ENCODE measurements around the gene DNAJC17. TPM values are rescaled to one million over a fixed set of nuclear protein-coding genes. Genes with fewer than 3 reads are reported as not detected.
A peak's percentile ranks its signal among the peaks of the same experiment; 100 is the strongest.

Gene DNAJC17, protein sequence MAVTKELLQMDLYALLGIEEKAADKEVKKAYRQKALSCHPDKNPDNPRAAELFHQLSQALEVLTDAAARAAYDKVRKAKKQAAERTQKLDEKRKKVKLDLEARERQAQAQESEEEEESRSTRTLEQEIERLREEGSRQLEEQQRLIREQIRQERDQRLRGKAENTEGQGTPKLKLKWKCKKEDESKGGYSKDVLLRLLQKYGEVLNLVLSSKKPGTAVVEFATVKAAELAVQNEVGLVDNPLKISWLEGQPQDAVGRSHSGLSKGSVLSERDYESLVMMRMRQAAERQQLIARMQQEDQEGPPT
- total RNA-seq = 17.9 and 51.4 TPM in 2 replicates
- polyA plus RNA-seq (2012) = 27.7 TPM

DNA sequence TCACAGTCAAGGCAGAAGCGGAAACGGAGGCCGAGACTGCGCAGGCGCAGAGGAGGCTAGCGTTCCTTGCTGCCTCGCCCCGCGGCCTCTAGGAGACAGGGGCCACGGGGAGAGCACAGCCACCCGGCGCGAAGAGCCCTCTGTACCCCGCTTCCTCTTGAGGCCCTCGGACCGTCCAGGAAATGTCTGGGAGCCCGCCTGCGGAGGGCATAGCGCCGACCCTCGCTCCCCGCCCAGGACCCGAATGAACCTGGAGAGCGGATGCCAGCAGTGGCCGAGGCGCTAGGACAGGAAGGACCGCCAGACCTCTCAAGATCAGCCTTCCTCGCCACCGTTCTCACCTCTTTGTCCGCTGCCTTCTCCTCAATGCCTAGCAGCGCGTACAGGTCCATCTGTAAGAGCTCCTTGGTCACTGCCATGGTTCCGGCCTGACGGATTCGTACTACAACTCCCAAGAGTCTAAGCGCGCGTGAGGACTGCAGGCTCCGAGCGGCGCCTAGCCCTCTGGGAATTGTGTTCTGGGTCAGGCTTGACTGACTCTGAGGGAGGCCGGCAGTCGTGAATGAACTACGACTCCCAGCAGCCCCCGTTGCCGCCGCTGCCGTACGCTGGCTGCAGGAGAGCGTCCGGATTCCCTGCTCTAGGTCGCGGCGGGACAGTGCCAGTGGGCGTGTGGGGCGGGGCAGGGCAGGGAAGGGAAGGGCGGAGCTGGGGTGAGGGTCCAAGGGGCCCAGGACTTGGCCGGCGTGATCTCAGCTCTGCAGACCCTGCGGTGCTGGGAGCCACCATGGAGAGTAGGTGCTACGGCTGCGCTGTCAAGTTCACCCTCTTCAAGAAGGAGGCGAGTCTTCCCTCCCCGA lies at the start of gene DNAJC17, which contains the start of gene ZFYVE19:
Gene DNAJC17, minus strand, starts transcription at position 446 of the 860 bp plus-strand sequence. Its CDS starts 27 bp downstream, at position 419.
Gene ZFYVE19, plus strand, starts transcription at position 62 of the 860 bp plus-strand sequence. Its CDS starts 501 bp downstream, at position 563.
- peak; percentile 99 for DNase-seq (ENCODE audit: low read depth)

DNA sequence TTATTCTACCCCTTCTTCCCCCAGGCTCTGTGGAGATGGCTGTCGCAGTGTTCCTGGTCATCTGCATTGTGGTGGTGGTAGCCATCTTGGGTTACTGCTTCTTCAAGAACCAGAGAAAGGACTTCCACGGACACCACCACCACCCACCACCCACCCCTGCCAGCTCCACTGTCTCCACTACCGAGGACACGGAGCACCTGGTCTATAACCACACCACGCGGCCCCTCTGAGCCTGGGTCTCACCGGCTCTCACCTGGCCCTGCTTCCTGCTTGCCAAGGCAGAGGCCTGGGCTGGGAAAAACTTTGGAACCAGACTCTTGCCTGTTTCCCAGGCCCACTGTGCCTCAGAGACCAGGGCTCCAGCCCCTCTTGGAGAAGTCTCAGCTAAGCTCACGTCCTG lies 49.5 kb upstream of the DNAJC17 start:
- no peak for DNase-seq (ENCODE audit: low read depth)

DNA sequence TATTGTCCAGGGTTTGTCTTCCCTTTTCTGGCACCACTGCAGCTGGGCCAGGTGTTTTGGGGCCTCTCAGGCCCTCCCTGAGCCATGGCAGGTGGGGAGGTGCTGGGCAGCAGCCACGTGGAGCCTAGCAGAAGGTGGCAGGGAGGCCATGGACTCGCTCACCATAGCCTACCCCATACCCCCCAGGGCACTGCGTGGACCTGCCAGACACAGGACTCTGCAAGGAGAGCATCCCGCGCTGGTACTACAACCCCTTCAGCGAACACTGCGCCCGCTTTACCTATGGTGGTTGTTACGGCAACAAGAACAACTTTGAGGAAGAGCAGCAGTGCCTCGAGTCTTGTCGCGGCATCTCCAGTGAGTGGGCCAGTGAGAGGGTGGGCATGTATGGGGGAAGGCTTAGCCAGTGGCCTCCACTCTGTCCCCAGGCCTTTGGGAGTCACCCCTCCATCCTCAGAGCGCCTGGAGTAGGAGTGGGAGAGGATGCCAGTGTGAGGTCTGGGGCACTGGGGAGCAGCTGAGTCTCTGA lies 48.5 kb upstream of the DNAJC17 start:
- DNase-seq (ENCODE audit: low read depth) = no peak

DNA sequence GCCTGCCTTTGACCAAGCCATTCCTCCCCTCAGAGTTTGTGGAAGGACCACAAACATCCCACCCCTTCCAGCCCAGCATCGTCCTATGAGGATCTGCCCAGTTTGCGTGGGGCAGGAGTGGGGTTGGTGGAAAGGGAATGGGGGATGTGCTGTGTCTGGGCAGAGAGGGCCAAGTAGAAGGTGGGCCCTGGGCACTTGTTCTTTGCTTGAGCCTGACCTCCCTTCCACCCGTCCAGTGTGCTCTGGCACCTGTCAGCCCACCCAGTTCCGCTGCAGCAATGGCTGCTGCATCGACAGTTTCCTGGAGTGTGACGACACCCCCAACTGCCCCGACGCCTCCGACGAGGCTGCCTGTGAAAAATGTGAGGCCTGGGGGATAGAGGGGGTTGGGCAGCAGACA lies 46.9 kb upstream of the DNAJC17 start:
- DNase-seq (ENCODE audit: low read depth) = no peak

DNA sequence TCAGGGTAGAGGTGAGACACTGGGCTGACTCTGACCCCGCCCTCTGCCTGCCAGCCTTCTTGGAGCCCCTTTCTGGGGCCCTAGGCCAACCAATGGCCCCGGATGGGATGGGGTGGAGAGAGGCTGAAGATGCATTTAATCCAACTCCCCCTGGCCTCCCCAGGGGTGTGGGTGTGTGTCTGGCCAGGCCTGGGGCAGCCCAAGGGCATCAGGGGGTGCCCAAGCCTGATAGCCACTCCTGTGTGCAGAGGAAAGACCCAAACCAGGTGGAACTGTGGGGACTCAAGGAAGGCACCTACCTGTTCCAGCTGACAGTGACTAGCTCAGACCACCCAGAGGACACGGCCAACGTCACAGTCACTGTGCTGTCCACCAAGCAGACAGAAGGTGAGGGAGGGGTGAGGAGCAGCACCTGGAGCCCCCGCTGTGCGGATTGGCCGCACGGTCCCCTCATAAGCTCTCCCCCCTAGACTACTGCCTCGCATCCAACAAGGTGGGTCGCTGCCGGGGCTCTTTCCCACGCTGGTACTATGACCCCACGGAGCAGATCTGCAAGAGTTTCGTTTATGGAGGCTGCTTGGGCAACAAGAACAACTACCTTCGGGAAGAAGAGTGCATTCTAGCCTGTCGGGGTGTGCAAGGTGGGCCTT lies 46.1 kb upstream of the DNAJC17 start:
- no peak for DNase-seq (ENCODE audit: low read depth)

DNA sequence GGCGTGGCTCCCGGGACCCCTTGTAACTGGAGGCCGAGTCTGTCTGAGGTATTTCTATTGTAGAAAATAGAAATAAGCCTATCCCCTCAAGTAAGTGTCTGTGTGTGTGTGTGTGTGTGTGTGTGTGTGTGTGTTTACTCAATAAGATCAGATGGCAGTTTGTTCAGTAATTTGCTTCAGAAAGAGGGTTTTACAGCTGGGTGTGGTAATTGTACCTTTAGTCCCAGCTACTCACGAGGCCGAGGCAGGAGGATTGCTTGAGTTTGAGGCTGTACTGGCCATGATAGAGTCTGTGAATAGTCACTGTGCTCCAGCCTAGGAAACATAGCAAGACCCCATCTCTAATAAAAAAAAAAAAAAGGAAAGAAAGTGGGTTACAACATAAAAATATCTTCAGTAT lies 45.3 kb upstream of the DNAJC17 start:
- no peak for DNase-seq (ENCODE audit: low read depth)

DNA sequence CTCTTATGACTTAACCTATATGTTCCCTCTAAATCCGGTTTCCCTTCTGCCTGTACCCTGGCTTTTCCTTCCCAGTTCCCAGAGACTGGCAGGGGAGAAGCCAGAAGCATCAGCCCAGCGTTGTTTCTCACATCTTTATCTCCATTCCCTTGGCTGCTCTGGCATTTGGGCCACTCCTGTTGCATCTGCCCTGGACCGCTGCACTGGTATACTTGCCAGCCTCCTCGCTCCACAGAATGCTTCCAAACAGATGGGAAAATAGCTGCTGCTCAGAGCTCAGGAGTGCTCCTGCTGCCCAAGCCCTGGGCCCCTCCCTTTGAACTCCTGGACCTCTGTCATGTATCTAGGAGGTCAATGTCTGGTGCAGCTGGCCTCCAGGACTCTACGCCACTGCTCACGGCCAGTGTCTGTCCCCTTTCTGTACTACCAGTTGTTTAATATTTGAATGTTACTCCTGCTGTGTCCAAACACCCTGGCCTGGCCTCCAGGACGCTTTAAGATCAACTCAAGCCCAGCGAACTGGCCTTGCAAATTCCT lies 43.4 kb upstream of the DNAJC17 start:
- DNase-seq (ENCODE audit: low read depth) = no peak

DNA sequence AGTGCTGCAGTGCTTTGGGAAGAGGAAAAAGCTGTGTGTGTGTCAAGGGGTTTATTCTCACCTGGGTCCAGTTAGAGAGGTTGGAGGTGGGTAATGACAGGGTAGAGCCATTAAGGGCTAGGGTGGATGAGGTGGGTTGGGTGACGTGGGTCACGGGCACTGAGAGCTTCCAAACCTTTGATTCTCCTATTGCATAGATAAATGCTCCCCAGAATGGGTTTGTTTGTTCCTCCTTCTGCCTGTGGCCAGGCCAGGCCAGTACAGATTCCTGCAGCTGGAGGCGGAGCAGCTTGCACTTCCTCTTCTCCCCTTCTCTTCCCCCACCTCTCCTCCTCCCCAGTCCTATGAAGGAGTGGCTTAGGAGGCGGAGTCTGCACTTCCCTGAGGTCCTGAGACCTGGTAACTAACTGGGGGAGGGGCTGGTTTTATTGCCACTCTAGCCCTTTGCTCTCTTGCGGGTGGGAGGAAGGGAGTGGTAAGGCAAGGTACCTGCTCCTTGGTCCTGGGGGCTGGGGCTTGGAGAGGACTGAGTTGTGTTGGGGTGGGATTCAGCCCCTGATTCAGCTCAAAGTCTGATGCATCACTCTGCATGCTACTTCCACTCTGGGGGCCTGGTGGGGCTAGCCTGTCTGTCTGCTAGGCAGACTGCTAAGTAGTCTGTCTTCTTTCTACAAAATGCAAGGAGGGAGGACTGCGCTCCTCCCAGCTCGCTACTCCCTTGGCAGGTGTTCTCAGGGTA lies 40.1 kb upstream of the DNAJC17 start:
- no peak for DNase-seq (ENCODE audit: low read depth)

DNA sequence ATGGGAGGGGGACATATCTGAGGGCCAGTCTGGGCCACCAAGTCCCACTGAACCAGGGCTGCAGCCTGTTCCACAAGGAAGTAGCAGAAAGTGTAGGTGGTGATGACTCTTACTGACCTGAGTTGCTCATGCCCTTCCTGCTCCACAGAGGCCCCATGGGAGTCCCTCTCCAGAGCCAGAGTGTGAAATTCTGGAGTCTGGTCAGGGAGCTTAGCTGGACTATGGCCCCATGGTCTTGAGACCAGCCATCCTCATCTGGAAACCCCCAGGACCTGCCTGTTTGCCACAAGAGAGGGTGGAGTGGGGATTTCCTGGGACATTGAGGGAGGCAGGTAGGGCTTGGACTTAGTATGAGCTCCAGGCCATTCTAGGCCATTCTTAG lies 39.6 kb upstream of the DNAJC17 start:
- no peak for DNase-seq (ENCODE audit: low read depth)

DNA sequence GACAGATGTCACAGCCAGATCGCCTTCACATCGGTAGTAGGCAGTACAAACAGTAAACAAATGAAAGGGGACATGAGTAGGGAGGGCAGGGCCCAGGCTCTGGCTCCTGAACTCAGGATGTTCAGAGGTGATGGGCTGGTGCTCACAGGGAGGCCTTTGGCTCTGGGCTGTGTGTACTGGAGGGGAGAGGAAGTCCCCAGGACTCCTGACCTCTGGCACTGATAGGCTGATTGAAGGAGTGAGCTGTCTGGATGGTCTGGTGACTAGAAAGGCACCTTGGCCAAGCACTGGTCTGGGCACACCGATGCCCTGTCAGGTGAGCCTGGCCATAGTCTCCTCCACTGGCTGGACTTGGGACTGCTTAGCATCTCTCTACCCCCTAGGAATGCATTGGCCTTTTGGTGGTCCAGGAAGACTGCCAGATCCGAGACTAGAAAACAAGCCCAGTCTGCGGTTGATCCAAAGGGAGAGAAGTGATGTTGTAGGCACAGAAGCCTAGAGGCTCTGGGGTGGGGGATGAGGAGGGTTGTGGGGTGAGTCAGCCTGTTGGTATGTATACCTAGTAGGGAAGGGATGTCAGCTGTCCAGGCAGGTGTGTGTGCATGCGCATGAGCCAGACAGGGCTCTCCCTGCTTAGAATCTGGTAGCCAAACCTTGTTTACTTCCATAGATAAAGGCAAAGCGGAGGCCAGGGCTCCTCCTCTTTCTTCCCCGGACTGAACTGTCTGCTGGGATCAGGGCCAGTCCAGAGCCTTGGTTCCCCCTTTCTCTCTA lies 38.4 kb upstream of the DNAJC17 start:
- no peak for DNase-seq (ENCODE audit: low read depth)

DNA sequence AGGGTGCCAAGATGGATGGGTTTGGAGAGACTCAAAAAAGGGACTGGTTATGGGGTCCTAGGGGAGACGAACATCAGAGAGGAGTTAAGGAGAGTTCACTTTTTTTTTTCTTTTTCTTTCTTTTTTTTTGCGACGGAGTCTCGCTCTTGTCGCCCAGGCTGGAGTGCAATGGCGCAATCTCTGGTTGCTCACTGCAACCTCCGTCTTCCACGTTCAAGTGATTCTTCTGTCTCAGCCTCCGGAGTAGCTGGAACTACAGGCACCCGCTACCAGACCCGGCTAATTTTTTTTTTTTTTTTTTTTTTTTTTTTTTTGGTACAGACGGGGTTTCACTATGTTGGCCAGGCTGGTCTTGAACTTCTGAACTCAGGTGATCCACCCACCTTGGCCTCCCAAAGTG lies 37.8 kb upstream of the DNAJC17 start:
- DNase-seq (ENCODE audit: low read depth) = no peak

DNA sequence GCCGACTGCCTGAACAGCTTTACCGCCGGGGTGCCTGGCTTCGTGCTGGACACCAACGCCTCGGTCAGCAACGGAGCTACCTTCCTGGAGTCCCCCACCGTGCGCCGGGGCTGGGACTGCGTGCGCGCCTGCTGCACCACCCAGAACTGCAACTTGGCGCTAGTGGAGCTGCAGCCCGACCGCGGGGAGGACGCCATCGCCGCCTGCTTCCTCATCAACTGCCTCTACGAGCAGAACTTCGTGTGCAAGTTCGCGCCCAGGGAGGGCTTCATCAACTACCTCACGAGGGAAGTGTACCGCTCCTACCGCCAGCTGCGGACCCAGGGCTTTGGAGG lies 37.4 kb upstream of the DNAJC17 start:
- DNase-seq (ENCODE audit: low read depth) = no peak

DNA sequence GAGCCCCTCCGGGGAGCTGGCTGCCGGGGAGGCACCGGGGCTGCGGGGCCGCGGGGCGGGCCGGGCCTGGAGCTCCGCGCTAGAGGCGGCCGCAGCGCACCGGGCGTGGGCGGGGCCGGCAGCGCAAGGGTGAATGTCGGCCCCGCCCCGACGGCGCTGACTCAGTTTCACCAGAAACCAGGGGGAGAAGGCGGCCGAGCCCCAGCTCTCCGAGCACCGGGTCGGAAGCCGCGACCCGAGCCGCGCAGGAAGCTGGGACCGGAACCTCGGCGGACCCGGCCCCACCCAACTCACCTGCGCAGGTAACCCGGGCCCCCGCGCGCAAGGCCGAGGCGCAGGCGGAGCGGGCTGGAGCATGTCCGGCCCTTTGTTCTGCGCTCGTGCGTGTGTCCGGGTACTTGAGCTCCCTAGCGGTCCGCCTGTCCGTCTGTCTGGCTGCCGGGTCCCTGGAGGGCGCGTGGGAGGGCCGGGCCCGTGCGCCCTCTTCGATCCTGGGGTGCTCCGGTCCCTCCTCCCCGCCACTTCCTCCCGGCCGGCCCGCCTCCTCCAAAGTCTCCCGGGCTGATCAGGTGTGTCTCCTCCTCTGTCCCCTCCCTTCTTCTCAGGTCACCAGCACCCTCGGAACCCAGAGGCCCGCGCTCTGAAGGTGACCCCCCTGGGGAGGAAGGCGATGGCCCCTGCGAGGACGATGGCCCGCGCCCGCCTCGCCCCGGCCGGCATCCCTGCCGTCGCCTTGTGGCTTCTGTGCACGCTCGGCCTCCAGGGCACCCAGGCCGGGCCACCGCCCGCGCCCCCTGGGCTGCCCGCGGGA lies 36.8 kb upstream of the DNAJC17 start, which contains the start of gene SPINT1:
Gene SPINT1, plus strand, starts transcription at position 164 of the 811 bp plus-strand sequence. Its CDS starts 507 bp downstream, at position 671.
- DNase-seq (ENCODE audit: low read depth) = no peak

DNA sequence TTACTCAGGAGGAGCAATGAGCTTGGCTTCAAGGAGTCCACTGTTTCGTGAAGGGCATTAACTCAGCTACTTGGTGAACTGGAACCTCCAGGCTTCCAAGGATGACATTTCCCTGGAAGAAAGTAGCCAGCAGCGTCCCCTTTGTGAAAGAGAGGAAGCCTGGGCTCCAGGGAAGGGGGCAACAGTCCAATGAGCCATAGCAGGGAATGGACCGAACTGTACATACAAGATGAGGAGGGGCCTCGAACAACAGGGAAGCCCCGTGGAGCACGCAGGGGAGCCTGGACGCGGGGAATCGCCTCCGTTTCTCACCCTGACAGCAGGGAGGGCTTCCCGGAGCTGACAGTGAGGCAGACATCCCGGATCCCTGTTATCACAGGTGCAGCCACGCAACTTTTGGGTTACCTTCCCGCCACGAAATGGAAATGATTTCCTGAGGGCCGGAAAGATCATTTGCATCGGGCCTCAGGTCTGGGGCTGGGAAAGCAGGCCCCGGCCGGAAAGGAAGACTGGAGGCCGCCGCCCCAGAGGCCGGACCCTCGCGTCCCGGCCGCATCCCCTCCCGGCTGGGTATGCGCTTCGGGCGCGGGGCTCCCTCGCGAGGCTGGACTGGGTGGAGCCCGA lies 36.1 kb upstream of the DNAJC17 start:
- no peak for DNase-seq (ENCODE audit: low read depth)

DNA sequence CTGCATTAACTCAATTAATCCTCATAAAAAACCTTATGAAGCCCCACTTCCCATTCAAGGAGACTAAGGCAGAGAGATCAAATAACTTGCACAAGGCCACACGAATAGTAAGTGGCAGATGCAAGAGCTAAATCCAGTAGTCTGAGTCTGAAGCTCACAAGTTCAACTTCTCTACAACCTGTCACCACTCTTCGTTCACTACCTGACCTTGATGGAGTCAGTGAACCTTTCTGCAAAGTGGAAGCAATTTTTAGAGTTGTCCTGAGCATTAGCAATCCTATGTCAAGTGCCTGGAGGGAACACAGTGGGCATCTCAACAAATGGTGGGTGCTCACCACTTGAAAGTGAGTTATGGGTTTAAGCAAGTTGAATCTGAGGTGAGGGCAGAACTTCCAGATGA lies 34.5 kb upstream of the DNAJC17 start:
- DNase-seq (ENCODE audit: low read depth) = no peak

DNA sequence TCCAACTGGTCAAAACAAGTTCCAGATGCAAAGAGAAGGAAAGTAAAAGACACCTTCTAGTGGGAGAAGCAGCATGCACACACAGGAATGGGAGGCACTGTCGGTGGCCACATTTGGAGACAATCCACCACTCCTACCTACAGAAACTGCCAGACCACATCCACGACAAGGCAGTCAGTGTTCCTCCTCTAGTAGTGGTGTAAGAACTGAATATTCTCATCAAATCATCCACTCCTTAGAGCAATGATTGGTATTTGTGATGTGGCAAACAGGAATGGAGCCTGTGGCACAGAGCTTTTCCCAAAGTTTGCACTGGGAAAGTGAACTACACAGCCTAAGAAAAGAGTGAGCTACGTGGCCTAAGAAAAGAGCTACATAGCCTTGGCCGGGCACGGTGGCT lies 31.5 kb upstream of the DNAJC17 start:
- no peak for DNase-seq (ENCODE audit: low read depth)

DNA sequence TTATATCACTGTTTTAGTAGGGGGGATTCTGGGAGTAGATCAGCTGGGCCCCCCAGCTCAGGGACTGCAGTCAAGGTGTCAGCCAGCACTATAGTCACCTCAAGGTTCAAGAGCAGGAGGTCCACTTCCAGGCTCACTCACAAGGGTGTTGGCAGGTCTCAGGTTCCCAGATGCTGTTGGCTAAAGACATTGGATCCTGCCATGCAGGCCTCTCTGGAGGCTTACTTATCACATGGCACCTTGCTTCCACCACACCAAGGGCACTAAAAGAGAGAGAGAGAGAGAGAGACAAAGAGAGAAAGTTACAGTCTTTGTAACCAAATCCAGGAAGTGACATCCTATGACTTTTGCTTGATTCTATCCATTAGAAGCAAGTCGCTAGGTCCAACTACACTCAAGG lies 28.7 kb upstream of the DNAJC17 start:
- DNase-seq (ENCODE audit: low read depth) = no peak

DNA sequence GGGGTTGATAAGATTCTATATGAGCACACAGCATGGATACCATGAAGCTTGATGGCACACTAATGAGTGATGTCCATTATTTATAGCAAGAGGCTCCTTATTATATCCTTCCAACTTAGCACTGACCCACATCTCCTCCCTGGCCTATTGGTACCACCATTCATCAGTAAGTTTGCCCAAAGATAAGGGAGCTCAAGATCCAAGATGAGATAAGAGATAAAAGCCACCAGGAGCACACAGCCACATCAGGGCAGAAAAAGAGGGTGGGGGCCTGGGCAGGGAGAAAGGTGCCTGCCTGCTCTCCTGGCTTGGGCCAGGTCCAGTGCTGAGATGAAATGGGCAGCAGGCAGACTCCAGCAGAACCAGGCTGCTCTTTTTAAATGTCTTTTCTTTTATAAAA lies 25.6 kb upstream of the DNAJC17 start:
- no peak for DNase-seq (ENCODE audit: low read depth)

DNA sequence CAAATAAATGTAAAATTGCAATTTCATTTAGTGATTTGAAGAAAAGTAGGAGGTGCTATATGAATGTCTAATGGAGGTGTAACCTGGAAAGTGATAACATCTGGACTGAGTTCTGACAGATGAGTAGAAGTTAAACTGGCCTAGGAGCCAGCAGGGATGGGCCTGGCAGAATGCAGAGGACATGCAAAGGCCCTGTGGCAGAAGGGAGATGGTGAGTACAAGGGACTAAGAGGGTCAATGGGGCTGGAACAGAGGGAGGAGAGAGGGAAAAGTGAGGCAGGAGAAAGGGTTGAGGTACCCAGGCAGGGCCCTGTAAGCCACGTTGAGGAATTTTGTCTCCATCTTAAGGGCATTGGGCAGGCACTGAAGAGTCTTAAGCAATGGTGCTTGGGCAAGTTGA lies 24.6 kb upstream of the DNAJC17 start:
- DNase-seq (ENCODE audit: low read depth) = no peak
